CD14-positive monocyte (primary cell): ENCODE measurements around the gene CRMP1. TPM values are rescaled to one million over a fixed set of nuclear protein-coding genes. Genes with fewer than 3 reads are reported as not detected.

Experiments used
- DNase-seq, 3 donors: peaks; one replicate each; pipeline ENCODE4 v3.0.0-alpha.2; 2011 to 2022
- H2AFZ ChIP-seq: 2 replicates; pipeline ENCODE4 v1.6.0; 2012; ENCODE audit warnings: mild to moderate bottlenecking, low read depth, low read length, inconsistent platforms; ENCODE audit not compliant: insufficient read depth, poor library complexity, severe bottlenecking
- H3K27ac ChIP-seq, 2 donors: 1 replicate in 1 of 2; 2 replicates in 1 of 2; pipeline ENCODE4 v1.5.1; 2012 to 2013; ENCODE audit warnings: low read length in 2 of 2, control low read depth in 1 of 2, inconsistent platforms in 1 of 2, low read depth in 1 of 2, mild to moderate bottlenecking in 1 of 2
- H3K27me3 ChIP-seq, 2 donors: one replicate each; pipeline versions ENCODE4 v1.6.0 to v1.6.1; 2011 to 2013; ENCODE audit warnings: low read length in 2 of 2; ENCODE audit not compliant: control insufficient read depth in 2 of 2, insufficient read depth in 2 of 2
- H3K36me3 ChIP-seq, 2 donors: replicated peaks in 1 of 2; 1 replicate in 1 of 2; 2 replicates in 1 of 2; pipeline versions ENCODE4 v1.5.1 to v1.6.1; 2012 to 2013; ENCODE audit warnings: low read length in 2 of 2, control low read depth in 1 of 2, inconsistent platforms in 1 of 2, mild to moderate bottlenecking in 1 of 2; ENCODE audit not compliant: insufficient read depth in 2 of 2, control insufficient read depth in 1 of 2
- H3K4me1 ChIP-seq, 2 donors: 1 replicate in 1 of 2; 2 replicates in 1 of 2; pipeline versions ENCODE4 v1.5.1 to v1.6.1; 2012 to 2013; ENCODE audit warnings: low read length in 2 of 2, control low read depth in 1 of 2, inconsistent platforms in 1 of 2, mild to moderate bottlenecking in 1 of 2, moderate library complexity in 1 of 2; ENCODE audit not compliant: insufficient read depth in 2 of 2, control insufficient read depth in 1 of 2
- H3K4me2 ChIP-seq: replicated peaks from 2 replicates; pipeline ENCODE3; 2012; ENCODE audit warnings: low read length, moderate library complexity, mild to moderate bottlenecking; ENCODE audit not compliant: poor library complexity, severe bottlenecking; ENCODE audit errors: extremely low read depth
- H3K4me3 ChIP-seq, 3 experiments: fragments of 200-600 bp in 1 of 3; sonication (generic) in 1 of 3; replicated peaks in 1 of 3; 1 replicate in 2 of 3; 2 replicates in 1 of 3; pipeline ENCODE4 v1.5.1; 2011 to 2013; ENCODE audit warnings: low read length in 3 of 3, mild to moderate bottlenecking in 3 of 3, control low read depth in 2 of 3, low read depth in 2 of 3, inconsistent platforms in 1 of 3, moderate library complexity in 1 of 3
- H3K79me2 ChIP-seq: 2 replicates; pipeline ENCODE4 v1.6.0; 2012; ENCODE audit warnings: mild to moderate bottlenecking, control low read depth, inconsistent platforms, low read length, moderate library complexity; ENCODE audit not compliant: insufficient read depth
- H3K9ac ChIP-seq: 2 replicates; pipeline ENCODE4 v1.6.0; 2017; ENCODE audit warnings: low read length, mild to moderate bottlenecking; ENCODE audit not compliant: insufficient read depth, poor library complexity, severe bottlenecking
- H3K9me3 ChIP-seq, 2 donors: replicated peaks in 1 of 2; 1 replicate in 1 of 2; 2 replicates in 1 of 2; pipeline versions ENCODE4 v1.5.1 to v1.6.1; 2012 to 2013; ENCODE audit warnings: low read length in 2 of 2, control low read depth in 1 of 2; ENCODE audit not compliant: control insufficient read depth in 1 of 2, insufficient read depth in 1 of 2
- H4K20me1 ChIP-seq: 2 replicates; pipeline ENCODE4 v1.6.0; 2012; ENCODE audit warnings: mild to moderate bottlenecking, low read length, control low read depth, moderate library complexity; ENCODE audit not compliant: insufficient read depth
- H3K27ac Mint-ChIP-seq, 7 donors: one replicate each; pipeline ENCODE4 v1.8.0; 2020; ENCODE audit warnings: mild to moderate bottlenecking in 7 of 7, mixed read lengths in 7 of 7, moderate library complexity in 6 of 7, inconsistent platforms in 2 of 7
- H3K27me3 Mint-ChIP-seq, 3 donors: one replicate each; pipeline ENCODE4 v1.8.0; 2021 to 2022; ENCODE audit warnings: low read depth in 3 of 3, mild to moderate bottlenecking in 3 of 3, mixed read lengths in 3 of 3, moderate library complexity in 3 of 3, inconsistent platforms in 1 of 3
- H3K36me3 Mint-ChIP-seq, 2 donors: one replicate each; pipeline ENCODE4 v1.8.0; 2020; ENCODE audit warnings: mixed read lengths in 2 of 2, inconsistent platforms in 1 of 2, mild to moderate bottlenecking in 1 of 2
- H3K4me1 Mint-ChIP-seq: one replicate; pipeline ENCODE4 v1.8.0; 2020; ENCODE audit warnings: mild to moderate bottlenecking, mixed read lengths
- H3K4me3 Mint-ChIP-seq, 2 donors: one replicate each; pipeline ENCODE4 v1.8.0; 2020; ENCODE audit warnings: mild to moderate bottlenecking in 2 of 2, mixed read lengths in 2 of 2, moderate library complexity in 1 of 2
- H3K9me3 Mint-ChIP-seq, 7 donors: one replicate each; pipeline ENCODE4 v1.8.0; 2020 to 2022; ENCODE audit warnings: mixed read lengths in 7 of 7, mild to moderate bottlenecking in 6 of 7, moderate library complexity in 6 of 7, inconsistent platforms in 2 of 7
- whole genome bisulfite sequencing: methylation state at CpG from one replicate; pipeline ENCODE4 v1.1.5; 2013; ENCODE audit warnings: missing lambda C conversion rate; ENCODE audit not compliant: insufficient coverage; 5-methylcytosine and 5-hydroxymethylcytosine counted together
- intact Hi-C, 2 donors: fragments of 100-400 bp; cut with micrococcal nuclease; formaldehyde crosslinking; loops; one replicate each; pipeline versions ENCODE4 v1.15.0 to v1.15.1; 2023
- polyA plus RNA-seq, 3 donors: library from polyadenylated mRNA; depleted of rRNA in 1 of 3; unstranded in 2 of 3; stranded (reverse) in 1 of 3; fragments of 300-500 nt in 2 of 3; fragments of >200 nt in 1 of 3; fragmentation: Illumina TruSeq in 2 of 3; gene quantifications; 1 replicate in 2 of 3; 2 replicates in 1 of 3; pipeline ENCODE4 v1.2.3, GENCODE V29; 2012 to 2021
- TF ChIP-seq, protein P1 (sequence below): fragments of 200-600 bp; IDR thresholded peaks from one replicate; pipeline ENCODE4 v1.8.0; 2022; ENCODE audit warnings: antibody characterized with exemption, mild to moderate bottlenecking

The CRMP1 gene
- polyA plus RNA-seq, 3 donors: not detected

GRCh38 chr4:5916229-5916628 is 23.3 kb upstream of the CRMP1 start:
- intact Hi-C loops: no loop called here
- Histone ChIP-seq H2AFZ (no peak overlapping the region), H3K9me3 (peaks cover 0 to 3% of the 10 kb centered on the region in 2 donors), H3K4me1 (no peaks in the 10 kb centered on the region), H3K4me2 (no peak overlapping the region), H4K20me1 (no peaks in the 10 kb centered on the region), H3K79me2 (no peaks in the 10 kb centered on the region), H3K4me3 (no peak overlapping the region), H3K27ac (no peak overlapping the region), H3K9ac (no peak overlapping the region), H3K27me3 (no peaks in the 10 kb centered on the region), H3K36me3 (no peaks in the 10 kb centered on the region)
- Mint-ChIP-seq H3K27me3 (peaks cover 7 to 11% (median 9%) of the 10 kb centered on the region in 3 donors), H3K9me3 (peaks cover 0 to 7% (median 3%) of the 10 kb centered on the region in 7 donors), H3K27ac (no peak overlapping the region), H3K4me1 (no peaks in the 10 kb centered on the region), H3K4me3 (no peak overlapping the region), H3K36me3 (no peaks in the 10 kb centered on the region)
- 76% methylated on average over 3 of the region's 3 CpGs for WGBS
- TF ChIP-seq, protein P1, sequence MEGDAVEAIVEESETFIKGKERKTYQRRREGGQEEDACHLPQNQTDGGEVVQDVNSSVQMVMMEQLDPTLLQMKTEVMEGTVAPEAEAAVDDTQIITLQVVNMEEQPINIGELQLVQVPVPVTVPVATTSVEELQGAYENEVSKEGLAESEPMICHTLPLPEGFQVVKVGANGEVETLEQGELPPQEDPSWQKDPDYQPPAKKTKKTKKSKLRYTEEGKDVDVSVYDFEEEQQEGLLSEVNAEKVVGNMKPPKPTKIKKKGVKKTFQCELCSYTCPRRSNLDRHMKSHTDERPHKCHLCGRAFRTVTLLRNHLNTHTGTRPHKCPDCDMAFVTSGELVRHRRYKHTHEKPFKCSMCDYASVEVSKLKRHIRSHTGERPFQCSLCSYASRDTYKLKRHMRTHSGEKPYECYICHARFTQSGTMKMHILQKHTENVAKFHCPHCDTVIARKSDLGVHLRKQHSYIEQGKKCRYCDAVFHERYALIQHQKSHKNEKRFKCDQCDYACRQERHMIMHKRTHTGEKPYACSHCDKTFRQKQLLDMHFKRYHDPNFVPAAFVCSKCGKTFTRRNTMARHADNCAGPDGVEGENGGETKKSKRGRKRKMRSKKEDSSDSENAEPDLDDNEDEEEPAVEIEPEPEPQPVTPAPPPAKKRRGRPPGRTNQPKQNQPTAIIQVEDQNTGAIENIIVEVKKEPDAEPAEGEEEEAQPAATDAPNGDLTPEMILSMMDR: no peak
- no peak for DNase-seq

DNA sequence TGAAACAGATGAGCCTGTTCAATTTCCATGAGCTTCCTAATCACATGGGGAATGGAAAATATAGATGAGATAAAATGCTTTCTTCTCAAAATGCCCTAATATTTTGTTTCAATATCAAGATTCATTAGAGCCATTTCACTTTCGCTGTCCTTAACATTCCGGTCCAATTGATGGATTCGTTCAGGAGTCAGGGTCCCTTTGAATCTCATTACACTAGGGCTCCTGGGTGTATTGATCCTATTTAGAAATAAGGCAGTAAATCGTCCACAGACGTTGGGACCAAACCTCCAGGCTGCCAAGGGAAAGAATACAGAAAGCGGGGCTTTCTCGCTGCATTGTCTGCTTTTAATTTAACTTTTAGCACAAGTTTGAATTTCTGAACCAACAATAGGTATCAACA is 20.6 kb upstream of the CRMP1 start:
- WGBS: 83% methylated on average over 1 of the region's 7 CpGs
- Histone ChIP-seq H3K36me3 (no peaks in the 10 kb centered on the region), H3K4me1 (no peaks in the 10 kb centered on the region), H3K4me3 (no peak overlapping the region), H3K4me2 (no peak overlapping the region), H3K27ac (no peak overlapping the region), H3K79me2 (no peaks in the 10 kb centered on the region), H3K9ac (no peak overlapping the region), H3K27me3 (no peaks in the 10 kb centered on the region), H4K20me1 (no peaks in the 10 kb centered on the region), H3K9me3 (peaks cover 0 to 6% of the 10 kb centered on the region in 2 donors), H2AFZ (no peak overlapping the region)
- TF ChIP-seq, protein P1: no peak
- Mint-ChIP-seq H3K36me3 (no peaks in the 10 kb centered on the region), H3K4me1 (no peaks in the 10 kb centered on the region), H3K4me3 (no peak overlapping the region), H3K27me3 (peaks cover 3 to 6% (median 3%) of the 10 kb centered on the region in 3 donors), H3K27ac (no peak overlapping the region), H3K9me3 (peaks cover 0 to 10% (median 4%) of the 10 kb centered on the region in 7 donors)
- no peak for DNase-seq
- intact Hi-C loops: no loop called here
